ENCODE data around the gene ZSWIM1. TPM values are rescaled to one million over a fixed set of nuclear protein-coding genes. Genes with fewer than 3 reads are reported as not detected.

The ZSWIM1 gene
- total and polyA plus RNA-seq, 2 of the 8 experiments (the other 6 are each of a cell fraction or from before 2014, with no cell fraction given): 14.1 to 15.6 TPM

- TF ChIP-seq KDM4A (IDR thresholded peaks at IDR 0.05; ENCODE audit: low read depth, low read length, severe bottlenecking): peak; percentile 24
- TF ChIP-seq CHD1 (IDR thresholded peaks at IDR 0.05; ENCODE audit: low read depth, low read length): no peak
- TF ChIP-seq SIX5 (IDR thresholded peaks at IDR 0.05; ENCODE audit: low read depth, low read length): no peak
- TF ChIP-seq POU5F1 (IDR thresholded peaks at IDR 0.05; ENCODE audit: low read depth, low read length): no peak
- TF ChIP-seq CREB1 (IDR thresholded peaks at IDR 0.05): no peak; the same call in 1 of the 2 replicates
- TF ChIP-seq EZH2 (IDR thresholded peaks at IDR 0.05; ENCODE audit: low read depth, low read length, severe bottlenecking): no peak
- TF ChIP-seq CEBPB (IDR thresholded peaks at IDR 0.05; ENCODE audit: low read depth, low read length): peak; percentile 98
- no peak for TF ChIP-seq SP2 (IDR thresholded peaks at IDR 0.05; ENCODE audit: low read length)
- no peak for TF ChIP-seq RNF2 (IDR thresholded peaks at IDR 0.05; ENCODE audit: borderline replicate concordance, low read depth, low read length, missing control alignments, poor library complexity, severe bottlenecking)
- TF ChIP-seq SRF (IDR thresholded peaks at IDR 0.05; ENCODE audit: low read depth, low read length): no peak
- TF ChIP-seq GABPA (IDR thresholded peaks at IDR 0.05; ENCODE audit: borderline replicate concordance, insufficient read depth, low read length): no peak
- peak; percentile 80; the same call in 1 of the 2 replicates for TF ChIP-seq ATF3 (IDR thresholded peaks at IDR 0.05; ENCODE audit: insufficient read depth, low read depth, low read length)
- TF ChIP-seq SIN3A (conservative IDR thresholded peaks at IDR 0.05 in 1 of 2, IDR thresholded peaks at IDR 0.05 in 1 of 2; ENCODE audit: low read depth in 1 of 2, low read length in 2 of 2): no peak
- no peak for TF ChIP-seq FOSL1 (IDR thresholded peaks at IDR 0.05; ENCODE audit: insufficient read depth, low read depth, low read length)
- TF ChIP-seq CTCF (IDR thresholded peaks at IDR 0.05; ENCODE audit: control extremely low read depth in 1 of 3, insufficient read depth in 1 of 3, low read depth in 1 of 3, low read length in 3 of 3): no peak
- TF ChIP-seq RBBP5 (IDR thresholded peaks at IDR 0.05; ENCODE audit: borderline replicate concordance, low read depth, low read length): no peak
Observed at GRCh38 chr20:45910670-45911485, 29.9 kb downstream of the ZSWIM1 start (continued).

Measured in H1 (cell line).